GM12878 (cell line): ENCODE measurements around the gene CPSF4. TPM values are rescaled to one million over a fixed set of nuclear protein-coding genes. Genes with fewer than 3 reads are reported as not detected.

Experiments used
- ATAC-seq: fragments of 200-7000 bp; cut with Tn5 transposase; 3 replicates; pipeline ENCODE4 v1.9.1; 2020; ENCODE audit warnings: mild to moderate bottlenecking, moderate library complexity
- BruUV-seq: library from RNA; stranded (reverse); fragments of 400-500 nt; replicated peaks from 2 replicates; lab custom pipeline; 2021; lab: Mats Ljungman, UMichigan
- CTCF ChIA-PET: fragments of 300-600 bp; sonication (Branson Sonifier 250); formaldehyde crosslinking; extraction: SDS; loops from one replicate; lab custom pipeline; 2021; ENCODE audit warnings: inconsistent platforms; lab: Yijun Ruan, JAX
- POLR2A ChIA-PET: fragments of 350-600 bp; formaldehyde crosslinking; extraction: SDS; loops from one replicate; lab custom pipeline; 2021; ENCODE audit warnings: inconsistent platforms; lab: Charles Lee
- RAD21 ChIA-PET: fragments of 300-600 bp; sonication (Branson Sonifier 250); formaldehyde crosslinking; loops from one replicate; lab custom pipeline; 2023; ENCODE audit warnings: antibody characterized with exemption; ENCODE audit not compliant: unreplicated experiment; lab: Charles Lee
- SMC1A ChIA-PET: fragments of 300-600 bp; sonication (Branson Sonifier 250); formaldehyde crosslinking; loops from one replicate; lab custom pipeline; 2023; ENCODE audit not compliant: unreplicated experiment, uncharacterized antibody; lab: Charles Lee
- DNase-seq: peaks from one replicate; pipeline ENCODE4 v3.0.0-alpha.2; 2011; ENCODE audit warnings: low read depth, low spot score
- FAIRE-seq: peaks from 3 replicates; lab custom pipeline; 2011; peaks lifted over from hg19 to GRCh38; lab: Jason Lieb, UNC
- H2AFZ ChIP-seq: 2 replicates; pipeline ENCODE4 v1.6.0; 2011; ENCODE audit warnings: low read depth, low read length, control low read depth; ENCODE audit not compliant: control insufficient read depth
- H3K27ac ChIP-seq: 2 replicates; pipeline ENCODE4 v1.5.1; 2011; ENCODE audit warnings: control low read depth; ENCODE audit not compliant: control insufficient read depth, insufficient read depth
- H3K27me3 ChIP-seq, 2 experiments: replicated peaks in 1 of 2; 2 replicates each; pipeline versions ENCODE4 v1.6.0 to v1.6.1; 2011; ENCODE audit warnings: low read length in 1 of 2; ENCODE audit not compliant: control insufficient read depth in 2 of 2, insufficient read depth in 2 of 2
- H3K36me3 ChIP-seq, 2 experiments: 2 replicates each; pipeline ENCODE4 v1.5.1; 2011; ENCODE audit warnings: low read length in 1 of 2; ENCODE audit not compliant: control insufficient read depth in 2 of 2, insufficient read depth in 2 of 2
- H3K4me1 ChIP-seq: 2 replicates; pipeline ENCODE4 v1.6.1; 2011; ENCODE audit warnings: mild to moderate bottlenecking, low read length, moderate library complexity, mixed read lengths; ENCODE audit not compliant: control insufficient read depth, insufficient read depth
- H3K4me2 ChIP-seq: 2 replicates; pipeline ENCODE4 v1.6.0; 2011; ENCODE audit warnings: control low read depth; ENCODE audit not compliant: control insufficient read depth, insufficient read depth
- H3K4me3 ChIP-seq: fragments of 200-600 bp; sonication (generic); 2 replicates; pipeline ENCODE4 v1.5.1; 2016
- H3K79me2 ChIP-seq: 2 replicates; pipeline ENCODE4 v1.6.0; 2011; ENCODE audit warnings: low read length; ENCODE audit not compliant: control insufficient read depth, insufficient read depth
- H3K9ac ChIP-seq: 2 replicates; pipeline ENCODE4 v1.8.0; 2011; ENCODE audit warnings: low read length, control low read depth, mixed read lengths; ENCODE audit not compliant: control insufficient read depth, insufficient read depth
- H3K9me3 ChIP-seq: replicated peaks from 3 replicates; pipeline ENCODE4 v1.5.1; 2011; ENCODE audit warnings: mild to moderate bottlenecking, low read length; ENCODE audit not compliant: control insufficient read depth, insufficient read depth
- H4K20me1 ChIP-seq: 2 replicates; pipeline ENCODE4 v1.6.0; 2011; ENCODE audit not compliant: control insufficient read depth, insufficient read depth
- NKRF ChIP-seq: fragments of 450-650 bp; conservative IDR thresholded peaks from 2 replicates; pipeline ENCODE4 v1.6.1; 2017; ENCODE audit warnings: mild to moderate bottlenecking, moderate library complexity
- POLR2A ChIP-seq: IDR thresholded peaks from 2 replicates; pipeline ENCODE4 v1.6.1; 2011; ENCODE audit warnings: low read depth, mild to moderate bottlenecking, low read length
- WGBS: methylation state at CpG from one replicate; pipeline ENCODE4 v1.1.6; 2016; ENCODE audit warnings: low lambda C conversion rate; ENCODE audit not compliant: insufficient replicate concordance, insufficient coverage; ENCODE audit errors: missing lambda C conversion rate; 5-methylcytosine and 5-hydroxymethylcytosine counted together
- in situ Hi-C: fragments of 300-500 bp; cut with MboI; formaldehyde crosslinking; loops from 9 replicates; pipeline ENCODE4 v1.14.3; 2018; ENCODE audit warnings: mixed read lengths
- intact Hi-C: fragments of 100-400 bp; cut with micrococcal nuclease; formaldehyde crosslinking; loops from one replicate; pipeline ENCODE4 v1.14.2; 2022; ENCODE audit not compliant: unreplicated experiment
- polyA plus RNA-seq, 11 experiments: library from polyadenylated mRNA; depleted of rRNA in 4 of 11; unstranded in 6 of 11; stranded (reverse) in 5 of 11; fragments of >200 nt; fragmentation: Nextera tagmentation in 4 of 11; fragmentation: Illumina TruSeq in 1 of 11; extraction: Ambion mirVana in 4 of 11; extraction: Trizol in 1 of 11; gene quantifications; 1 replicate in 1 of 11; 2 replicates in 10 of 11; pipeline versions ENCODE4 v1.2.1 to v1.2.3, GENCODE V29; 2011 to 2016; ENCODE audit warnings: inconsistent platforms in 2 of 11, missing spikeins in 2 of 11, low read depth in 1 of 11
- total RNA-seq, 4 experiments: library from RNA; depleted of rRNA in 3 of 4; stranded (reverse); fragments of >200 nt in 3 of 4; fragmentation: Illumina TruSeq in 1 of 4; extraction: Trizol in 1 of 4; gene quantifications; 2 replicates each; pipeline versions ENCODE4 v1.2.1 to v1.2.3, GENCODE V29; 2013 to 2021
- TF ChIP-seq, protein P1 (sequence below): IDR thresholded peaks from 2 replicates; pipeline ENCODE4 v1.6.1; 2011; ENCODE audit warnings: borderline replicate concordance, low read depth, mild to moderate bottlenecking, moderate library complexity, low read length; ENCODE audit not compliant: insufficient read depth, poor library complexity, severe bottlenecking

Gene CPSF4
- total and polyA plus RNA-seq, 10 of the 15 experiments (the other 5 are each of a cell fraction or from before 2014, with no cell fraction given): 13.6 to 70.1 (median 45.0) TPM

DNA sequence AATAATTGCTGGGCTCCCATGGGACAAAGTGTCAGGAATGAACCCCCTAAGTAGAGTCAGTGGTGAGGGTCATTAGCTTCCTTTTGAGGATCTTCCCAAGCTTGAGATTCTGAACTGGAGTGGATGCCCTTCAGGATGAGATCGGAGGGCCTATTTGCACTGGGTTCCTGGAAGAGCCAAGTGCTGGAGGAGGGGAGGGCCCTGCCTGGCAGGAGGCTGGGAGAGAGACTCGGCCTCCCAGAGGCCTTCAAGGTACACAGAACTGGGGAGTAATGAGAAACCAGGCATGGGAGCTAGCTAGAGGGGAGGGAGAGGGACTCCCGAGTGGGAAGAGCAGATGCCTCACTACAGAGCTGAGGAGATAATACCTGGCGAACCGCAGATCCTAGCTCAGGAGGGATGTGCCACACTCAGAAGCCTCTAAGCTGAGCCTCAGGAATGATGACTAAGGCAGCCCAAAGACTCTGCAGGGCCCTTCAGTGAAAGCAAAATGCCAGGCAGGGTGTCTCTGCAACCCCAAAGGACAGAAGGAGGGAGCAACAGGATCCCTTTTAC is 39.8 kb upstream of the CPSF4 start:
- WGBS: 75% methylated on average over 5 of the region's 5 CpGs
- BruUV-seq: no TSS peak
- ChIA-PET CTCF (interaction anchor here (1.5 to 2.8 kb wide), 2 partner anchors 8 to 33 kb away, joined by 7 to 9 read pairs; no protein-coding TSS in a partner anchor), RAD21 (no interaction called here), SMC1A (interaction anchor here (0.7 to 1.2 kb wide), 2 partner anchors 9 to 12 kb away, joined by 3 read pairs; no protein-coding TSS in a partner anchor), POLR2A (interaction anchor here (1.0 to 1.9 kb wide), 2 partner anchors 8 to 10 kb away, joined by 3 to 5 read pairs; partner anchors contain the start of genes BUD31 and PDAP1)
- Histone ChIP-seq H3K9ac (no peak overlapping the region), H3K27me3 (no peaks in the 10 kb centered on the region), H3K4me2 (no peak overlapping the region), H3K79me2 (no peaks in the 10 kb centered on the region), H3K4me3 (no peak overlapping the region), H3K9me3 (no peaks in the 10 kb centered on the region), H3K4me1 (no peaks in the 10 kb centered on the region), H2AFZ (no peak overlapping the region), H4K20me1 (no peaks in the 10 kb centered on the region), H3K27ac (no peak overlapping the region), H3K36me3 (peaks cover 43 to 50% of the 10 kb centered on the region in 2 experiments)
- in situ Hi-C loops: no loop called here
- FAIRE-seq: no peak
- intact Hi-C loops: no loop called here
- no peak for DNase-seq
- ATAC-seq: no peak
- TF ChIP-seq POLR2A (peak; percentile 60), NKRF (no peak)
- TF ChIP-seq, protein P1, sequence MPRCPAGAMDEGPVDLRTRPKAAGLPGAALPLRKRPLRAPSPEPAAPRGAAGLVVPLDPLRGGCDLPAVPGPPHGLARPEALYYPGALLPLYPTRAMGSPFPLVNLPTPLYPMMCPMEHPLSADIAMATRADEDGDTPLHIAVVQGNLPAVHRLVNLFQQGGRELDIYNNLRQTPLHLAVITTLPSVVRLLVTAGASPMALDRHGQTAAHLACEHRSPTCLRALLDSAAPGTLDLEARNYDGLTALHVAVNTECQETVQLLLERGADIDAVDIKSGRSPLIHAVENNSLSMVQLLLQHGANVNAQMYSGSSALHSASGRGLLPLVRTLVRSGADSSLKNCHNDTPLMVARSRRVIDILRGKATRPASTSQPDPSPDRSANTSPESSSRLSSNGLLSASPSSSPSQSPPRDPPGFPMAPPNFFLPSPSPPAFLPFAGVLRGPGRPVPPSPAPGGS: peak; percentile 69
